Astrocyte (in vitro differentiated cells and primary cell): ENCODE measurements around the gene PHF13.

Source experiments
- CTCF ChIP-seq: IDR thresholded peaks from 2 replicates; pipeline ENCODE4 v1.5.1; 2011; ENCODE audit warnings: low read depth, mild to moderate bottlenecking, inconsistent platforms, low read length, moderate library complexity; ENCODE audit not compliant: insufficient read depth
- EZH2 ChIP-seq: IDR thresholded peaks from 2 replicates; pipeline ENCODE4 v1.6.1; 2012; ENCODE audit warnings: mild to moderate bottlenecking, low read length, inconsistent platforms; ENCODE audit not compliant: insufficient read depth

- TF ChIP-seq CTCF (no peak), EZH2 (no peak)
Observed at GRCh38 chr1:6602669-6603237, 10.8 kb upstream of the PHF13 start, which contains the start of gene KLHL21.
